Suprapubic skin (tissue), 4 donors: ENCODE data around the gene PTPRA.

Experiments used
- CTCF ChIP-seq, 2 donors: fragments of 200-600 bp in 1 of 2; fragments of 450-650 bp in 1 of 2; sonication (generic) in 1 of 2; IDR thresholded peaks; one replicate each; pipeline ENCODE4 v1.5.1; 2016 to 2019; ENCODE audit warnings: antibody characterized with exemption in 2 of 2, mild to moderate bottlenecking in 1 of 2, moderate library complexity in 1 of 2
- EP300 ChIP-seq: sonication (generic); formaldehyde crosslinking; IDR thresholded peaks from one replicate; pipeline ENCODE4 v1.6.1; 2017; ENCODE audit warnings: antibody characterized with exemption
- POLR2A ChIP-seq, 2 donors: fragments of 450-650 bp; IDR thresholded peaks; one replicate each; pipeline ENCODE4 v1.6.1; 2017; ENCODE audit warnings: antibody characterized with exemption in 2 of 2, mild to moderate bottlenecking in 2 of 2, moderate library complexity in 2 of 2
- POLR2AphosphoS5 ChIP-seq, 3 donors: sonication (generic); formaldehyde crosslinking; IDR thresholded peaks; one replicate each; pipeline ENCODE4 v1.6.1; 2017; ENCODE audit warnings: antibody characterized with exemption in 3 of 3

- TF ChIP-seq CTCF (IDR thresholded peaks at IDR 0.05) = no peak
- no peak for TF ChIP-seq POLR2AphosphoS5 (IDR thresholded peaks at IDR 0.05)
- TF ChIP-seq POLR2A (IDR thresholded peaks at IDR 0.05) = no peak
- TF ChIP-seq EP300 = no peak
Measured at GRCh38 chr20:2878515-2878914, 5.2 kb downstream of the PTPRA start.
